Brain pericyte (primary cell): Measurements from ENCODE around the gene JPT1.
A peak's percentile ranks its signal among the peaks of the same experiment; 100 is the strongest.
"Not testable (repeated sequence)": the region's sequence is repeated elsewhere in the genome, so short reads cannot be mapped to it uniquely, and the experiment has no call there.

Experiments
- DNase-seq: peaks from one replicate; pipeline ENCODE4 v3.0.0-alpha.2; 2012; ENCODE audit warnings: low read depth, low spot score

JPT1 gene

GRCh38 chr17:75154195-75155106, at the start of gene JPT1:
JPT1 (minus strand) TSS chr17:75154512; CDS start chr17:75154397, 115 bp downstream.
- peak; percentile 96 for DNase-seq

DNA sequence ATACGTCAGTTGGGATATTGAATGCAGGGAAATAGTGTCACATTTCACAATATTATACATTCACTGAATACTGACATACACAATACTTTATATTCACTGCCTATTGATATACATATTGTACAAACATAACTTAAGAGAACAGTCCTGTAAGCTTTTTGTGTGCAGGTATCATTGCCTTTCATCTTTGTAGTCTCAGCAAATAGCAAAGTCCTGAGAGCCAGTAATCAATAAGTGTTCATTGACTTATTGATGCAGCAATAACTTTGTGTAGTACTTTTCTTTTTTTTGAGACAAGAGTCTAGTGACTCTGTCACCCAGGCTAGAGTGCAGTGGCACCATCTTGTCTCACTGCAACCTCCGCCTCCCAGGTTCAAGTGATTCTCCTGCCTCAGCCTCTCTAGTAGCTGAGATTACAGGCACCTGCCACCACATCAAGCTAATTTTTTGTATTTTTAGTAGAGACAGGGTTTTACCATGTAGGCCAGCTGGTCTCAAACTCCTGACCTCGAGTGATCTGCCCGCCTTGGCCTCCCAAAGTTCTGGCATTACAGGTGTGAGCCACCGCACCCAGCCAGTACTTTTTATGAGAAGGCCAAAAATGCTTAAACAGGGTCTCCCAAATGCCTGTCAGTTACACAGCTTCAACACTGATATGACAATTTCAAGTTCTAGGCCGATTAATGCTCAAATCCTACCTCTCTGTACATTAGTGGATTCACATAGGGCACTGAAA, 45.7 kb upstream of the JPT1 start:
- no peak for DNase-seq

DNA sequence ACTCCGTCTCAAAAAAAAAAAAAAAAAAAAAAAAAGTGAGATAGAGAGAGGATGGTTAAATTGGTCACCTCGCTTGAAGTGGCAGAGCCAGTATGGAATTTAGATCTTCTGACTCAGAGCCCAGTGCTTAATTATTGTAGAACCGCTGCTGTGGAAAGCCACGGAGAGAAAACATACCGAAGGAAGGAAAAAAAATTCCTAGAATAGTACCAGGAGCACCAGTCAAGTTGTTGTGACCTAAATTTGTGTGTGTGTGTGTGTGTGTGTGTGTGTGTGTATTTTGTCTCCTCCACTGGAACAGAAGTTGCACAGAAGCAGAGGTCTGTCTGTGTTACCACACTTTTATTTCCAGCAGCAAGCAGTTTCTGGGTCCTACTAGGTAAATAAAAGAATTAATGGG, 40.6 kb upstream of the JPT1 start:
- DNase-seq: no peak

DNA sequence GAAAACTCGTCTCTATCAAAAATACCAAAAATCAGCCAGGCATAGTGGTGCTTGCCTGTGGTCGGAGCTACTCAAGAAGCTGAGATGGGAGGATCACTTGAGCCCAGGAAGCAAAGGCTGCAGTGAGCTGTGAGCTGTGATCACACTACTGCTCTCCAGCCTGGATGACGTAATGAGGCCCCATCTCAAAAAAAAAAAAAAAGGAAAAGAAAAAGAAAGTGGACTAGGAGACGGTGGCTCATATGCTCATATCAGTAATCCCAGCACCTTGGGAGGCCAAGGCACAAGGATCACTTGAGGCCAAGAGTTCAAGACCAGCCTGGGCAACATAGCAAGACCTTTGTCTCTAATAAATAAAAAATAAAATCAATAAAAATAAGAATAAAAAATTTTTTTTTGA, 37.3 kb upstream of the JPT1 start:
- DNase-seq: no peak

- no peak for DNase-seq
These were observed 34.3 kb upstream of the JPT1 start for GRCh38 chr17:75188614-75189013.

- DNase-seq: no peak
These were observed 29.9 kb upstream of the JPT1 start for GRCh38 chr17:75183999-75184884.

DNA sequence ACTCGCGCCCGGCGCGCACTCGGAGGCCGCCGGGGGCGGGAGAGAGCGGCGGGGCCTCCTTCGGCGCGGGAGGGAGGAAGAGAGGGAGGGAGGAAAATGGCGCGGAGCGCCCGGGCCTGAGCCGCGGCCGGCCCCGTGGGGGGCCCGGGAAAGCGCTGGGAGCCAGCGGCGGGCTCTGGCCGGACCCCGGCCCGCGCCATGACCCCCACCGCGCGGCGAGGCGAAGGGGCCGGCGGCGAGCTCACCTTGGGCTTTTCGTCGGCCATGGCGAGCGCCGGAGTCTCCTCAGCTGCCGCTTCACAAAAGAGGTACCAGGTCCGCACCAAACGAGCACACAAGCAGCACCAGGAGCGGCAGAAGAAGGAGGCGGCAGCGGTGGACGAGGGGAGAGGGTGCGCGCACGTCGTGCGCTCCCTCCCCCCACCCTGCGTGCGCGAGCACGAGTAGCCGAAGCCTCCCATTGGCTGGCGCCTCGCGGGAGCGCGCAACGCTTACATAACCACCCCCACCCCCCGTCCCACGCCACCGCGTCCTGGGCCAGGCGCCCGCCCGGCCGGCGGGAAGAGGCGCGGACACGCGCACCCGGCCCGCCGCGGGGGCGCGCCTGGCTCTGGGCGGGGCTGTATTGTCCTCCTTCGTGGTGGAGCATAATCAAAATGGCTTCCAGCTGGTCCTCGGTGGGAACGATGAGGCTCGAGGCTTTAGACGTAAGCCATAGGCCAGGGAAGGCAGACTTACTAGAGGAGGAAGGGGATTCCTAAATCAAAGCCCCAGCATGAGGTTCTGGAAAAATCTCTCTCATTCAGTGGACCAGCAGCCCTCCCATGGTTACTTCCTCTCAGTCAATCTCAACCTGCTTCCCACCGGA, 28.5 kb upstream of the JPT1 start, which contains the start of gene SUMO2:
TSS of gene SUMO2 (minus strand) at position 391 of the 868 bp plus-strand sequence. CDS start at position 266, 125 bp downstream.
- DNase-seq: peak; percentile 85

GRCh38 chr17:75182319-75182568, 27.9 kb upstream of the JPT1 start:
- no peak for DNase-seq

- no peak for DNase-seq
These were observed 27.5 kb upstream of the JPT1 start for GRCh38 chr17:75181608-75182318.

DNA sequence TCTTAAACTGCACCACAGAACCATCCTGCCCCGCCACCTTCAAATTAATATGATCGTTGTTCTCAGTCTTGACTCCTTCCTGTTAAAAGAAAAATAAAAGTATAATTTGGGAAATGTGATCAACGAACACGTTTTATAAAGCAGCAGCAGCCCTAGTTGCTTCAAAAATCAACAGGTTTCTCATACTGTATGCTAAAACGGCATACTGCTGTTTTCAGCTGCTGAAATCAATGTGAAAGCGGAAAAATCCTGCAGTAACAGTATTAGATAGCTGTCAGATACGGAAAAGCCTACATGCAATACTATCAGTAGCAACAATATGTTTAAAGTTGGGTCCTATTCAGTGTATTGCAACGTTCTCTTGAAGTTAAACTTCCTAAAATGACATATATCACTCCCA, 26.8 kb upstream of the JPT1 start:
- DNase-seq: no peak

DNA sequence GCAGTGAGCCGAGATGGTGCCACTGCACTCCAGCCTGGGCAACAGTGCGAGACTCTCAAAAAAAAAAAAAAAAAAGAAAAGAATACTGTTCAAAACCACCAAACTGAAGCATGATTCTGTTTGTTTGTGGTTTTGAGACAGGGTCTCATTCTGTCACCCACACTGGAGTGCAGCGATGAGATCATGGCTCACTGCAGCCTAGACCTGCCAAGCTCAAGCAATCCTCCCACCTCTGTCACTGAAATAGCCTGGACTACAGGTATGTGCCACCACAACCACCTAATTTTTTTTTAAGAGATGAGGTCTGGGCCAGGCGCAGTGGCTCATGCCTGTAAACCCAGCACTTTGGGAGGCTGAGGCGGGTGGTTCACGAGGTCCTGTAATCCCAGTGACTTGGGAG, 24.1 kb upstream of the JPT1 start:
- no peak for DNase-seq

- no peak for DNase-seq
These were observed 22.3 kb upstream of the JPT1 start for GRCh38 chr17:75176625-75177024.

- no peak for DNase-seq
These were observed 20.7 kb upstream of the JPT1 start for GRCh38 chr17:75174996-75175395.

- no peak for DNase-seq
These were observed 19.2 kb upstream of the JPT1 start for GRCh38 chr17:75173526-75173925.

GRCh38 chr17:75168998-75169397, 14.7 kb upstream of the JPT1 start:
- no peak for DNase-seq

- DNase-seq: not testable (repeated sequence)
These were observed 10.3 kb upstream of the JPT1 start for GRCh38 chr17:75164606-75165005.

- DNase-seq: no peak
These were observed 8.8 kb upstream of the JPT1 start for GRCh38 chr17:75163074-75163473.

DNA sequence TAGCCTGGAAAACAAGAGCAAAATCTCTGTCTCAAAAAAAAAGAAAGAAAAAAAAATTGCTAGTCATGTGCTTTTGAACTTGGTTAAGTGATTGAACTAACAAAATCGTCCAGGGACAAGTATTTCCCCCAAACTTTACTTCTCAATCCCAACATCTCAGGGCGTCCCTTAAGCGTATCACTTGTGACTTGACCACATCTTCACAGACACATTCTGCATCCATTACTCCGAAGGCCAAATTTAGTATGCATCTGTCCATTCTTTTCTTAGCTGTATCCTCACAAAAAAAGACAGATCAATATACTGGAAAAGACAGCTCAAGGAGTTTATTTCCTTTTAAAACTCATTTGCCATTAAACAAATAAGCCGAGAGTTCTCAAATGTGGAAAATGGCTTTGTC, 5.9 kb upstream of the JPT1 start:
- DNase-seq: no peak

GRCh38 chr17:75159196-75160031, 5.1 kb upstream of the JPT1 start:
- no peak for DNase-seq
